ENCODE data around the gene PTOV1.

Gene PTOV1

GRCh38 chr19:49869009-49869483, 18.1 kb downstream of the PTOV1 start:
- peak overlapping the region; percentile 99 for H3K27ac ChIP-seq

GRCh38 chr19:49869484-49870308, 18.7 kb downstream of the PTOV1 start:
- H3K27ac ChIP-seq: peak overlapping the region; percentile 99
- TF ChIP-seq CTCF (conservative IDR thresholded peaks at IDR 0.05): no peak

More at GRCh38 chr19:49869009-49869483, 18.1 kb downstream of the PTOV1 start:
- TF ChIP-seq CTCF (conservative IDR thresholded peaks at IDR 0.05): no peak

- H3K27ac ChIP-seq: peak overlapping the region; percentile 99
- TF ChIP-seq CTCF (conservative IDR thresholded peaks at IDR 0.05): no peak
Observed at GRCh38 chr19:49870309-49870901, 19.4 kb downstream of the PTOV1 start.

- H3K27ac ChIP-seq: peak overlapping the region; percentile 13; the same call in 1 of the 2 replicates
- no peak for TF ChIP-seq CTCF (conservative IDR thresholded peaks at IDR 0.05)
Observed at GRCh38 chr19:49871349-49871985, 20.5 kb downstream of the PTOV1 start.

- H3K27ac ChIP-seq: 0 out of 2 replicates have a peak overlapping the region, but pooled peaks have one; percentile 13
- TF ChIP-seq CTCF (conservative IDR thresholded peaks at IDR 0.05): no peak
Observed at GRCh38 chr19:49872245-49873128, 21.5 kb downstream of the PTOV1 start.

- 0 out of 2 replicates have a peak overlapping the region, but pooled peaks have one; percentile 13 for H3K27ac ChIP-seq
- no peak for TF ChIP-seq CTCF (conservative IDR thresholded peaks at IDR 0.05)
Observed at GRCh38 chr19:49873129-49873521, 22.2 kb downstream of the PTOV1 start.
